Measurements from ENCODE around the gene ITGAX. TPM values are rescaled to one million over a fixed set of nuclear protein-coding genes. Genes with fewer than 3 reads are reported as not detected.

Gene ITGAX
- total and polyA plus RNA-seq, 2 experiments from 2014 or later: 0.50 to 0.60 TPM

DNA sequence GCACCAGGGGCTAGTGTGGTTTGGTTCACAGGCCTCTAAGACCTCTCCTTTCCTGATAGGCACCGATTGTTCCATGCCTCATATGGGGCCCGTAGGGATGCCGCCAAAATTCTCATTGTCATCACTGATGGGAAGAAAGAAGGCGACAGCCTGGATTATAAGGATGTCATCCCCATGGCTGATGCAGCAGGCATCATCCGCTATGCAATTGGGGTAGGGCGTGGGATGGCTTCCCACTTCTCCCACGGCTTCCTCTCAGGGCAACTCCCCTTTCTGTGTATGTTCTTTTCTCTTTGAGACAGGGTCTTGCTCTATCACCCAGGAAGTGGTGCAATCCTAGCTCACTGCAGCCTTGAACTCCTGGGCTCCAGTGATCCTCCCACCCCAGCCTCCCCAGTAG is 5.3 kb downstream of the ITGAX start:
- no peaks in the 10 kb centered on the region for H3K9me3 ChIP-seq (ENCODE audit: low read depth)
- H4K20me1 ChIP-seq (ENCODE audit: insufficient read depth, poor library complexity, severe bottlenecking): no peaks in the 10 kb centered on the region
- no peaks in the 10 kb centered on the region for H3K36me3 ChIP-seq (replicated peaks; ENCODE audit: insufficient read depth, low read depth)
- 95% methylated on average over 7 of the region's 7 CpGs for whole genome bisulfite sequencing (ENCODE audit: low lambda C conversion rate, missing lambda C conversion rate)
- no peak overlapping the region for H3K4me2 ChIP-seq
- no peaks in the 10 kb centered on the region for H3K4me1 ChIP-seq (ENCODE audit: insufficient read depth)
- DNase-seq (ENCODE audit: low spot score): no peak
- no peaks in the 10 kb centered on the region for H3K9me2 ChIP-seq (replicated peaks; ENCODE audit: insufficient read depth)
- no peak for TF ChIP-seq EZH2phosphoT487 (IDR thresholded peaks at IDR 0.05; ENCODE audit: low read depth, severe bottlenecking, unreplicated experiment)
- no peak for TF ChIP-seq EZH2 (IDR thresholded peaks at IDR 0.05; ENCODE audit: borderline replicate concordance)
- TF ChIP-seq, protein P1, sequence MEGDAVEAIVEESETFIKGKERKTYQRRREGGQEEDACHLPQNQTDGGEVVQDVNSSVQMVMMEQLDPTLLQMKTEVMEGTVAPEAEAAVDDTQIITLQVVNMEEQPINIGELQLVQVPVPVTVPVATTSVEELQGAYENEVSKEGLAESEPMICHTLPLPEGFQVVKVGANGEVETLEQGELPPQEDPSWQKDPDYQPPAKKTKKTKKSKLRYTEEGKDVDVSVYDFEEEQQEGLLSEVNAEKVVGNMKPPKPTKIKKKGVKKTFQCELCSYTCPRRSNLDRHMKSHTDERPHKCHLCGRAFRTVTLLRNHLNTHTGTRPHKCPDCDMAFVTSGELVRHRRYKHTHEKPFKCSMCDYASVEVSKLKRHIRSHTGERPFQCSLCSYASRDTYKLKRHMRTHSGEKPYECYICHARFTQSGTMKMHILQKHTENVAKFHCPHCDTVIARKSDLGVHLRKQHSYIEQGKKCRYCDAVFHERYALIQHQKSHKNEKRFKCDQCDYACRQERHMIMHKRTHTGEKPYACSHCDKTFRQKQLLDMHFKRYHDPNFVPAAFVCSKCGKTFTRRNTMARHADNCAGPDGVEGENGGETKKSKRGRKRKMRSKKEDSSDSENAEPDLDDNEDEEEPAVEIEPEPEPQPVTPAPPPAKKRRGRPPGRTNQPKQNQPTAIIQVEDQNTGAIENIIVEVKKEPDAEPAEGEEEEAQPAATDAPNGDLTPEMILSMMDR (IDR thresholded peaks at IDR 0.05; ENCODE audit: poor library complexity): no peak
- H3K79me2 ChIP-seq: no peaks in the 10 kb centered on the region
- H2AFZ ChIP-seq: no peak overlapping the region
- no peaks in the 10 kb centered on the region for H3K27me3 ChIP-seq
- H3K4me3 ChIP-seq: no peak overlapping the region
- no peak overlapping the region for H3K27ac ChIP-seq

DNA sequence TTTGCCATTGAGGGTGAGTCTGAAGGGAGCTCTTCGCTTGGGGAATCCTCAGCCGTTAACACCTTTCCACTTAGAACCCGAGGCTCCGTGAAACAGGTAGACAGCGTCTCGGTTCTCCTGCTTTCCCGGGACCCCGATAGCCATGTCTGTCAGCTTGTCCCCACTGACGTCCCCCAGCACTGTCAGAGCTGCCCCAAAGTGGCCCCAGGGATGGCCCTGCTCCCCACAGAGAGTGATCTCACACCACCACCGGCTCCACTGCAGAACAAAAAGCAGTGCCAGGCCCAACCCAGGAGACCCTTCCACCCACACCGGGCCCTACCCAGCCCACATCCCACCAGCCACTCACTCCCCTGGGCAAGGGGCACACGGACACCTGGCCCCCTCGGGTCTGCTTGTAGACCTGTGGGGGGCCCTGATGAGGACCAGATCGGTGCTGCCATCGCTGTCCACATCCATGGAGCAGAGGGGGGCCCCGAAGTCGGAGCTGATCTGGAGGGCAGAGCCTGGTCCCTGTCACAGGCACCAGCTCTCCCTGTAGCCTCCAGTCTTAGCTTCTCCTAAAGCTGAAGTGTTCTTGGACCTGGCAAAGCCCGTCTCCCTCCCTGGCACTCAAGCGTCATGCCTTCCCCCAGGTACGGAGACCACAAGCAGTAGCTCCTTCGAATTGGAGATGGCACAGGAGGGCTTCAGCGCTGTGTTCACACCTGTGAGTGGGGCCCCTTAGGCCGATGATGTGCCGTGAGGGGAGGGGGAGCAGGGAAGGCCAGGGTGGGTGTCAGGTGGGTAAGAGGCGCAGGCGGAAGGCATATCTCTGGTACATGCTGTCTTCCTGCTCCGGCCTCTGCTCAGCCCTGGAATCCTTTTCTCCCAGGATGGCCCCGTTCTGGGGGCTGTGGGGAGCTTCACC is 6.5 kb downstream of the ITGAX start:
- no peak overlapping the region for H2AFZ ChIP-seq
- H3K4me3 ChIP-seq: no peak overlapping the region
- H3K27ac ChIP-seq: no peak overlapping the region
- H3K9me2 ChIP-seq (replicated peaks; ENCODE audit: insufficient read depth): no peaks in the 10 kb centered on the region
- no peaks in the 10 kb centered on the region for H3K9me3 ChIP-seq (ENCODE audit: low read depth)
- no peaks in the 10 kb centered on the region for H3K79me2 ChIP-seq
- no peak overlapping the region for H3K4me2 ChIP-seq
- TF ChIP-seq EZH2phosphoT487 (IDR thresholded peaks at IDR 0.05; ENCODE audit: low read depth, severe bottlenecking, unreplicated experiment): no peak
- TF ChIP-seq EZH2 (IDR thresholded peaks at IDR 0.05; ENCODE audit: borderline replicate concordance): no peak
- TF ChIP-seq, protein P1 (IDR thresholded peaks at IDR 0.05; ENCODE audit: poor library complexity): no peak
- H4K20me1 ChIP-seq (ENCODE audit: insufficient read depth, poor library complexity, severe bottlenecking): no peaks in the 10 kb centered on the region
- no peak for DNase-seq (ENCODE audit: low spot score)
- no peaks in the 10 kb centered on the region for H3K4me1 ChIP-seq (ENCODE audit: insufficient read depth)
- no peaks in the 10 kb centered on the region for H3K36me3 ChIP-seq (replicated peaks; ENCODE audit: insufficient read depth, low read depth)
- WGBS (ENCODE audit: low lambda C conversion rate, missing lambda C conversion rate): 86% methylated on average over 25 of the region's 28 CpGs
- H3K27me3 ChIP-seq: no peaks in the 10 kb centered on the region

DNA sequence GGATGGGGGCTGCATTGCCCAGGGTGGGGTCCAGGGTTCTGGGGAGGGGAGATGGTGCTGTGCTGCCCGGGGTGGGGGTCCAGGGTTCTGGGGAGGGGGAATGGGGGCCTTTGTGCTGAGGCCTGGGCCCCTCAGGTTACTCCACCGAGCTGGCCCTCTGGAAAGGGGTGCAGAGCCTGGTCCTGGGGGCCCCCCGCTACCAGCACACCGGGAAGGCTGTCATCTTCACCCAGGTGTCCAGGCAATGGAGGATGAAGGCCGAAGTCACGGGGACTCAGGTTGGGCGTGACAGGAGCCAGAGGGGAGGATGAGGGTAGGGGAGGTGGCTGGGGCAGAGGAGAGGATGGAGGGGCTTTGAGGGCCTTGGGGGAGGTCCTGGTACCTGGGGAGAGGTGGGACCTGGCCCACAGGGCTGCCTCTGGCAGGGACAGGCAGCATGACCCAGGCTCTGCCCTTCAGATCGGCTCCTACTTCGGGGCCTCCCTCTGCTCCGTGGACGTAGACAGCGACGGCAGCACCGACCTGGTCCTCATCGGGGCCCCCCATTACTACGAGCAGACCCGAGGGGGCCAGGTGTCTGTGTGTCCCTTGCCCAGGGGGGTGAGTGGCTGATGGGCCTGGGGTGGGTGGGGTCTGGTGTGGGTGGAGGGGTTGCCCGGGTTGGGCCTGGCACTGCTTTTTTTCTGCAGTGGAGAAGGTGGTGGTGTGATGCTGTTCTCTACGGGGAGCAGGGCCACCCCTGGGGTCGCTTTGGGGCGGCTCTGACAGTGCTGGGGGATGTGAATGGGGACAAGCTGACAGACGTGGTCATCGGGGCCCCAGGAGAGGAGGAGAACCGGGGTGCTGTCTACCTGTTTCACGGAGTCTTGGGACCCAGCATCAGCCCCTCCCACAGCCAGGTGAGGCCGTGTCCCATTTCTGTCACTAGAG is 7.8 kb downstream of the ITGAX start:
- Histone ChIP-seq H3K4me3 (no peak overlapping the region), H3K27ac (no peak overlapping the region), H4K20me1 (ENCODE audit: insufficient read depth, poor library complexity, severe bottlenecking) (no peaks in the 10 kb centered on the region), H2AFZ (no peak overlapping the region), H3K27me3 (no peaks in the 10 kb centered on the region), H3K36me3 (replicated peaks; ENCODE audit: insufficient read depth, low read depth) (no peaks in the 10 kb centered on the region), H3K9me2 (replicated peaks; ENCODE audit: insufficient read depth) (no peaks in the 10 kb centered on the region), H3K4me1 (ENCODE audit: insufficient read depth) (no peaks in the 10 kb centered on the region), H3K4me2 (no peak overlapping the region), H3K9me3 (ENCODE audit: low read depth) (no peaks in the 10 kb centered on the region), H3K79me2 (no peaks in the 10 kb centered on the region)
- no peak for TF ChIP-seq EZH2 (IDR thresholded peaks at IDR 0.05; ENCODE audit: borderline replicate concordance)
- TF ChIP-seq EZH2phosphoT487 (IDR thresholded peaks at IDR 0.05; ENCODE audit: low read depth, severe bottlenecking, unreplicated experiment): no peak
- TF ChIP-seq, protein P1 (IDR thresholded peaks at IDR 0.05; ENCODE audit: poor library complexity): no peak
- WGBS (ENCODE audit: low lambda C conversion rate, missing lambda C conversion rate): 87% methylated on average over 14 of the region's 26 CpGs
- DNase-seq (ENCODE audit: low spot score): no peak
